GM12892 (cell line): ENCODE data around the gene GABRR2.

ENCODE experiments used
- POLR2A ChIP-seq: IDR thresholded peaks from 2 replicates; pipeline ENCODE4 v1.6.1; 2011; ENCODE audit warnings: low read depth, low read length, control low read depth
- POLR2AphosphoS5 ChIP-seq: IDR thresholded peaks from 2 replicates; pipeline ENCODE4 v1.6.1; 2011; ENCODE audit warnings: low read depth, low read length, control low read depth
- TAF1 ChIP-seq: IDR thresholded peaks from 2 replicates; pipeline ENCODE4 v1.6.1; 2011; ENCODE audit warnings: low read depth, mild to moderate bottlenecking, control low read depth, low read length, borderline replicate concordance

DNA sequence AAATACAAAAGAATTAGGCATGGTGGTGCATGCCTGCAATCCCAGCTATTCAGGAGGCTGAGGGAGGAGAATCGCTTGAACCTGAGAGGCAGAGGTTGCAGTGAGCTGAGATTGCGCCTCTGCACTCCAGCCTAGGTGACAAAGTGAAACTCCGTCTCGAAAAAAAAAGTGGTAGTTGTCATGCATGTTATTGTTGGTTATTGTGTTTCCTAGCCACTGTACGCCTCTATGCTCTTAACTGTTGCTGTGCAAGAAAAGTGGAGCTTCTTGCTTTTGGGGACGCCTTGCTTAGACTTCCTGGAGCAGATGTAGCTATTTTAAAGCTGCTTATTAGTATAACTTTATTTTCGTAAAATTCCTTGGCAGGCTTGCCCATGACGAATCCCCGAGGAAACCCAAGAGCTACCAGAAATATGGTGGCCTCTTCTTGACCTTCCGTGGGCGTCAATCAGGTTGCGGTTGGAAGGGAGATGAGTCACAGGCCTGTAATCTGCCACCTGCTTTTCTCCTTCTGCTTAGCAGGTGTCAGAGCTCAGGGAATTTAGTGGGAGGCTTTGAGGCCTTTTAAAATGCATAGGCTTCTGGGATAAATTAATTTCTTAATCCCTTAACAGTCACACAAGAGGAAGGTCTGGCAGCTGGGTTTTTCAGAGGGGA is 17.3 kb downstream of the GABRR2 start:
- TF ChIP-seq POLR2A = no peak
- TF ChIP-seq POLR2AphosphoS5 = no peak; the same call in 1 of the 2 replicates
- no peak for TF ChIP-seq TAF1
